ENCODE data around the gene CDNF. TPM values are rescaled to one million over a fixed set of nuclear protein-coding genes. Genes with fewer than 3 reads are reported as not detected.

The CDNF gene
- total RNA-seq, 1 donor from 2014 or later = 1.0 TPM

- Histone ChIP-seq H3K27ac (ENCODE audit: low read depth, low read length) (no peak overlapping the region), H3K4me3 (ENCODE audit: low read length in 3 of 3) (no peak overlapping the region), H3K9me3 (ENCODE audit: control insufficient read depth in 3 of 3, low read length in 3 of 3) (no peaks in the 10 kb centered on the region), H3K9ac (ENCODE audit: low read depth in 1 of 3, low read length in 3 of 3) (no peak overlapping the region), H3K27me3 (ENCODE audit: control insufficient read depth in 3 of 3, insufficient read depth in 3 of 3, low read length in 3 of 3) (no peaks in the 10 kb centered on the region), H3K36me3 (ENCODE audit: control insufficient read depth in 3 of 3, insufficient read depth in 3 of 3, low read length in 3 of 3) (peaks cover 28 to 43% (median 28%) of the 10 kb centered on the region in 3 donors), H3K4me1 (ENCODE audit: control insufficient read depth in 3 of 3, insufficient read depth in 3 of 3, low read length in 3 of 3) (peaks cover 4 to 11% (median 8%) of the 10 kb centered on the region in 3 donors)
These were observed 5.6 kb upstream of the CDNF start for GRCh38 chr10:14843327-14843988.

- H3K36me3 ChIP-seq (ENCODE audit: control insufficient read depth in 3 of 3, insufficient read depth in 3 of 3, low read length in 3 of 3) = peaks cover 28 to 42% (median 29%) of the 10 kb centered on the region in 3 donors
- peaks cover 8 to 18% (median 16%) of the 10 kb centered on the region in 3 donors for H3K4me1 ChIP-seq (ENCODE audit: control insufficient read depth in 3 of 3, insufficient read depth in 3 of 3, low read length in 3 of 3)
- no peak overlapping the region for H3K4me3 ChIP-seq (ENCODE audit: low read length in 3 of 3)
These were observed 2.3 kb upstream of the CDNF start for GRCh38 chr10:14840178-14840577.

GRCh38 chr10:14839305-14839695 is 1.5 kb upstream of the CDNF start:
- peak overlapping the region; percentile 95 to 98 (median 97) for H3K9ac ChIP-seq (ENCODE audit: low read depth in 1 of 3, low read length in 3 of 3)
- H3K27me3 ChIP-seq (ENCODE audit: control insufficient read depth in 3 of 3, insufficient read depth in 3 of 3, low read length in 3 of 3) = no peaks in the 10 kb centered on the region
- H3K4me3 ChIP-seq (ENCODE audit: low read length in 3 of 3) = peak overlapping the region; percentile 85 to 98 (median 92)
- peaks cover 8 to 23% (median 20%) of the 10 kb centered on the region in 3 donors for H3K4me1 ChIP-seq (ENCODE audit: control insufficient read depth in 3 of 3, insufficient read depth in 3 of 3, low read length in 3 of 3)
- H3K9me3 ChIP-seq (ENCODE audit: control insufficient read depth in 3 of 3, low read length in 3 of 3) = no peaks in the 10 kb centered on the region
- H3K36me3 ChIP-seq (ENCODE audit: control insufficient read depth in 3 of 3, insufficient read depth in 3 of 3, low read length in 3 of 3) = peaks cover 25 to 49% (median 38%) of the 10 kb centered on the region in 3 donors
- peak overlapping the region; percentile 99 for H3K27ac ChIP-seq (ENCODE audit: low read depth, low read length)

More at GRCh38 chr10:14840178-14840577, 2.3 kb upstream of the CDNF start:
- H3K27me3 ChIP-seq (ENCODE audit: control insufficient read depth in 3 of 3, insufficient read depth in 3 of 3, low read length in 3 of 3) = no peaks in the 10 kb centered on the region
- no peak overlapping the region for H3K27ac ChIP-seq (ENCODE audit: low read depth, low read length)
- no peaks in the 10 kb centered on the region for H3K9me3 ChIP-seq (ENCODE audit: control insufficient read depth in 3 of 3, low read length in 3 of 3)
- no peak overlapping the region for H3K9ac ChIP-seq (ENCODE audit: low read depth in 1 of 3, low read length in 3 of 3)

GRCh38 chr10:14838582-14839304 is 906 bp upstream of the CDNF start:
- Histone ChIP-seq H3K9me3 (ENCODE audit: control insufficient read depth in 3 of 3, low read length in 3 of 3) (no peaks in the 10 kb centered on the region), H3K4me1 (ENCODE audit: control insufficient read depth in 3 of 3, insufficient read depth in 3 of 3, low read length in 3 of 3) (peaks cover 8 to 23% (median 20%) of the 10 kb centered on the region in 3 donors), H3K27me3 (ENCODE audit: control insufficient read depth in 3 of 3, insufficient read depth in 3 of 3, low read length in 3 of 3) (no peaks in the 10 kb centered on the region), H3K27ac (ENCODE audit: low read depth, low read length) (peak overlapping the region; percentile 99), H3K9ac (ENCODE audit: low read depth in 1 of 3, low read length in 3 of 3) (peak overlapping the region; percentile 95 to 98 (median 97)), H3K4me3 (ENCODE audit: low read length in 3 of 3) (peak overlapping the region; percentile 85 to 98 (median 92)), H3K36me3 (ENCODE audit: control insufficient read depth in 3 of 3, insufficient read depth in 3 of 3, low read length in 3 of 3) (peaks cover 22 to 46% (median 37%) of the 10 kb centered on the region in 3 donors)

GRCh38 chr10:14837003-14837756 is 657 bp downstream of the CDNF start:
- Histone ChIP-seq H3K27ac (ENCODE audit: low read depth, low read length) (peak overlapping the region; percentile 99), H3K9me3 (ENCODE audit: control insufficient read depth in 3 of 3, low read length in 3 of 3) (no peaks in the 10 kb centered on the region), H3K4me3 (ENCODE audit: low read length in 3 of 3) (peak overlapping the region; percentile 84 to 98 (median 92)), H3K9ac (ENCODE audit: low read depth in 1 of 3, low read length in 3 of 3) (peak overlapping the region; percentile 95 to 96 (median 95)), H3K27me3 (ENCODE audit: control insufficient read depth in 3 of 3, insufficient read depth in 3 of 3, low read length in 3 of 3) (no peaks in the 10 kb centered on the region), H3K36me3 (ENCODE audit: control insufficient read depth in 3 of 3, insufficient read depth in 3 of 3, low read length in 3 of 3) (peaks cover 11 to 34% (median 26%) of the 10 kb centered on the region in 3 donors), H3K4me1 (ENCODE audit: control insufficient read depth in 3 of 3, insufficient read depth in 3 of 3, low read length in 3 of 3) (peaks cover 8 to 23% (median 20%) of the 10 kb centered on the region in 3 donors)

GRCh38 chr10:14836208-14836607 is 1.6 kb downstream of the CDNF start:
- no peak overlapping the region for H3K4me3 ChIP-seq (ENCODE audit: low read length in 3 of 3)
- no peaks in the 10 kb centered on the region for H3K27me3 ChIP-seq (ENCODE audit: control insufficient read depth in 3 of 3, insufficient read depth in 3 of 3, low read length in 3 of 3)
- H3K9me3 ChIP-seq (ENCODE audit: control insufficient read depth in 3 of 3, low read length in 3 of 3) = no peaks in the 10 kb centered on the region
- H3K9ac ChIP-seq (ENCODE audit: low read depth in 1 of 3, low read length in 3 of 3) = no peak overlapping the region
- H3K27ac ChIP-seq (ENCODE audit: low read depth, low read length) = peak overlapping the region; percentile 99
- H3K4me1 ChIP-seq (ENCODE audit: control insufficient read depth in 3 of 3, insufficient read depth in 3 of 3, low read length in 3 of 3) = peaks cover 8 to 23% (median 20%) of the 10 kb centered on the region in 3 donors
- H3K36me3 ChIP-seq (ENCODE audit: control insufficient read depth in 3 of 3, insufficient read depth in 3 of 3, low read length in 3 of 3) = peaks cover 4 to 24% (median 20%) of the 10 kb centered on the region in 3 donors

GRCh38 chr10:14833106-14833505 is 4.7 kb downstream of the CDNF start:
- H3K27me3 ChIP-seq (ENCODE audit: control insufficient read depth in 3 of 3, insufficient read depth in 3 of 3, low read length in 3 of 3) = no peaks in the 10 kb centered on the region
- no peak overlapping the region for H3K27ac ChIP-seq (ENCODE audit: low read depth, low read length)
- peaks cover 4 to 20% (median 15%) of the 10 kb centered on the region in 3 donors for H3K36me3 ChIP-seq (ENCODE audit: control insufficient read depth in 3 of 3, insufficient read depth in 3 of 3, low read length in 3 of 3)
- peaks cover 4 to 13% (median 12%) of the 10 kb centered on the region in 3 donors for H3K4me1 ChIP-seq (ENCODE audit: control insufficient read depth in 3 of 3, insufficient read depth in 3 of 3, low read length in 3 of 3)
- no peaks in the 10 kb centered on the region for H3K9me3 ChIP-seq (ENCODE audit: control insufficient read depth in 3 of 3, low read length in 3 of 3)
- no peak overlapping the region for H3K4me3 ChIP-seq (ENCODE audit: low read length in 3 of 3)
- H3K9ac ChIP-seq (ENCODE audit: low read depth in 1 of 3, low read length in 3 of 3) = no peak overlapping the region

- peaks cover 0 to 7% (median 3%) of the 10 kb centered on the region in 3 donors for H3K36me3 ChIP-seq (ENCODE audit: control insufficient read depth in 3 of 3, insufficient read depth in 3 of 3, low read length in 3 of 3)
- H3K9me3 ChIP-seq (ENCODE audit: control insufficient read depth in 3 of 3, low read length in 3 of 3) = no peaks in the 10 kb centered on the region
- H3K4me1 ChIP-seq (ENCODE audit: control insufficient read depth in 3 of 3, insufficient read depth in 3 of 3, low read length in 3 of 3) = no peaks in the 10 kb centered on the region
- no peak overlapping the region for H3K9ac ChIP-seq (ENCODE audit: low read depth in 1 of 3, low read length in 3 of 3)
- H3K4me3 ChIP-seq (ENCODE audit: low read length in 3 of 3) = no peak overlapping the region
- H3K27ac ChIP-seq (ENCODE audit: low read depth, low read length) = no peak overlapping the region
- H3K27me3 ChIP-seq (ENCODE audit: control insufficient read depth in 3 of 3, insufficient read depth in 3 of 3, low read length in 3 of 3) = no peaks in the 10 kb centered on the region
These were observed 11.6 kb downstream of the CDNF start for GRCh38 chr10:14826076-14826829.

GRCh38 chr10:14823966-14824365 is 13.9 kb downstream of the CDNF start:
- no peaks in the 10 kb centered on the region for H3K9me3 ChIP-seq (ENCODE audit: control insufficient read depth in 3 of 3, low read length in 3 of 3)
- H3K27ac ChIP-seq (ENCODE audit: low read depth, low read length) = no peak overlapping the region
- H3K4me3 ChIP-seq (ENCODE audit: low read length in 3 of 3) = no peak overlapping the region
- no peak overlapping the region for H3K9ac ChIP-seq (ENCODE audit: low read depth in 1 of 3, low read length in 3 of 3)
- H3K4me1 ChIP-seq (ENCODE audit: control insufficient read depth in 3 of 3, insufficient read depth in 3 of 3, low read length in 3 of 3) = no peaks in the 10 kb centered on the region
- H3K36me3 ChIP-seq (ENCODE audit: control insufficient read depth in 3 of 3, insufficient read depth in 3 of 3, low read length in 3 of 3) = peaks cover 0 to 7% (median 3%) of the 10 kb centered on the region in 3 donors
- H3K27me3 ChIP-seq (ENCODE audit: control insufficient read depth in 3 of 3, insufficient read depth in 3 of 3, low read length in 3 of 3) = no peaks in the 10 kb centered on the region

Data from skeletal muscle tissue (tissue), 4 donors.